NCI-H1436 treated with DMSO at 0.1 percent for 48 hours (cell line): ENCODE measurements around the gene OR6C70.
"Not testable (repeated sequence)": the region's sequence is repeated elsewhere in the genome, so short reads cannot be mapped to it uniquely, and the experiment has no call there.

ENCODE experiments used
- DNase-seq: peaks from one replicate; lab custom pipeline; 2025; lab: John Stamatoyannopoulos, UW

OR6C70 gene

DNA sequence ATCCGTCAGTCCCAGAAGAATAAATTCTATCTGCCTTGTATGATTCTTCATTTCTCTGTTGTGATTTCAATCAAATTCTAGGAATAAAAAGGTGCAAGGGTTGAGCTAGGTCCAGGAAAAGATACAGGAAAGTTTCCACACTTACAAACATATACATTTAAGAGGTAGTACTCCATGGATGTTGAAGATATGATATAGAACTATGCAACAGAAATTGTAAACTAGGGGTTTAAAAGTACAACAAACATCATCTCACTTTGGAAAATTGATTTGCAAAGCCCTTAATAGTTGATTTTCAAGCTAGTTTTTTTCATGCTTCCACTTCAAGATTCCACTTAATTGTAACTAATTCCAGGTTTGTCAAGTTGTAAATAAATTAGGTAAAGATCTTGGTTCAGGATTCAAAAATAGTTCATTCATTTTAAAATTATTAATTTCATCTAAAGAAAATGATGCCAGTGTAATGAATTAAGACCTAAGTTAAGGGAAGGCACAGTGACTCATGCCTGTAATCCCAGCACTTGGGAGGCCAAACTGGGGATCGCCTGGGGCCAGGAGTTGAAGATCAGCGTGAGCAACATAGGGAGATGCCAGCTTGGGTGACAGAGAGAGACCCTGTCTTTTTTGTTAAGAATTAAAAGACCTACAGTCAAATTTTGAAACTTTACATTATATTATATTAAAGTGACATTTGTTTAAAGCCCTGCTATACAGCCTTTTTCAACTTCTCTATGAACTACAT lies at the start of gene OR6C70:
TSS of gene OR6C70 (minus strand) at position 51 of the 742 bp plus-strand sequence. CDS start at position 51, 0 bp downstream.
- no peak for DNase-seq

DNA sequence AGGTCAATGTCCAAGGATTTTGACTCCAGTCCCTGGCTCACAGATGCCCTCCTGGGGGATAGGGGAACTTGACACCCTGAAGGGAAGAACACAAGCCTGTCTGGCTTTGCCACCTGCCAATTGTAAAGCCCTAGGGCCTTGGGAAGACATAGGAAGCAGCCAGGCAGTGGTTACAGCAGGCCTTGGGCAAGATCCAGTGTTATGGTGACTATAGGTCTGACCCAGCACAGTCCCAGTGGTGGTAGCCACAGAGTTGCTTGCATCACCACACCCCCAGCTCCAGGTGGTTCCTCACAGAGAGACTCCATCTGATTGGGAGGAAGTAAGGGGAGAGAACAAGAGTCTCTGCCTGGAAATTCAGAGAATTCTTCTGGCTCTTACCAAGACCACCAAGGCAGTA lies 46.5 kb upstream of the OR6C70 start:
- DNase-seq = no peak

DNA sequence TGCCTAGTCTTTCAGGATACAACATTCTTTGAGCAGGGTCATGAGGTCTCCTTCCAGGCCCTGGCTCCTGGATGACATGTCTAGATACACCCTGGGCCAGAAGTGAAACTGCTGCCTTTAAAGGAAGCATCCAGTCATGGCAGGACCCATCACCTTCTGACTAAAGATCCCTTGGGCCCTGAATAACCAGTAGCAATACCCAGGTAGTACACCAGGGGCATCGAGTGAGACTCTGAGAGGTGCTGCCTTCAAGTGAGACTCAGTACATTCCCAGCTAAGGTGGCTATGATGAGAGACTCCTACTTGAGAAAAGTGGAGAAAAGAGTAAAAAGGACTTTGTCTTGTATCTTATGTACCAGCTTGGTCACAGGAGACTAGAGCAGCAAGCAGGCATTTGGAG lies 45.8 kb upstream of the OR6C70 start:
- DNase-seq = no peak

DNA sequence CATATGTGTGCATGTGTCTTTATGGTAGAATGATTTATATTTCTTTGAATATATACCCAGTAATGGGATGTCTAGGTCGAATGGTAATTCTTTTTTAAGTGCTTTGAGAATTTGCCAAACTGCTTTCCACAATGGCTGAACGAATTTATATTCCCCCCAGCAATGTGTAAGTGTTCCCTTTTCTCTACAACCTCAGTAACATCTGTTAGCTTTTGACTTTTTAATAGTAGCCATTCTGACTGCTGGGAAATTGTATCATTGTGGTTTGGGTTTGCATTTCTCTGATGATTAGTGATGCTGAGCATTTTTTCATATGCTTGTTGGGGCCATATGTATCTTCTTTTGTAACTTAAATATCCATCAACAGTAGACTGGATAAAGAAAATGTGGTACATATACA lies 31.7 kb upstream of the OR6C70 start:
- DNase-seq = no peak

DNA sequence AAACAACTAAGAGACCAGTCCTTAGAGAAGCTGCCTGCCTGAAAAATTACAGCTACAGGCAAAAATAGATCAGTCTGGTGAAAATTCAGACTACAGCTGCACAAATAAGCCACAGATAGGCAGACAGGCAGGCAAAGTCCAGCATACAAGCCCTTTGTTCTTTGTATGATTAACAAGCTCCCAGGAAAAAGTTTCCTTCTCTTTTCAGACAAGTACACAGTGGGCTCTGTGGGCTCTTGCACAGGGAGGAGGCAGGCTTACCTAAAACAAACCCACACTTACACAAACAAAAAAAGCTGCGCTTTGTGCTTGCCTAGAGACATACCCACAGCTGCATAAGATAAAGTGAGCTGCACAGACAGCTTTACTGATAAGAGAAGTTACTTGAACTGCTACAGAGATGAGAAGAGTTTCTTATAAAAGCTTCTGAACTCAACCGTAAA lies 29.9 kb upstream of the OR6C70 start:
- no peak for DNase-seq

DNA sequence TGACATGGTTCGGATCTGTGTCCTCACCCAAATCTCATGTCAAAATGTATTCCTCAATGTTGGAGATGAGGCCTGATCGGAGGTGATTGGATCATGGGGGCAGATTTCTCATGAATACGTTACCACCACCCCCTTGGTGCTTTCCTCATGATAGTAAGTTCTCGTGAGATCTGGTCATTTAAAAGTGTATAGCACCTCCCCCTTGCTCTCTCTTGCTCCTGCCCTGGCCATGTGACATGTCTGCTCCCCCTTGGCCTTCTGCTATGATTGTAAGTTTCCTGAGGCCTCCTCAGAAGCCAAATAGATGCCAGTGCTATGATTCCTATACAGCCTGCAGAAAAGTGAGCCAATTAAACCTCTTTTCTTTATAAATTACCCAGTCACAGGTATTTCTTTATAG lies 29.3 kb upstream of the OR6C70 start:
- no peak for DNase-seq

DNA sequence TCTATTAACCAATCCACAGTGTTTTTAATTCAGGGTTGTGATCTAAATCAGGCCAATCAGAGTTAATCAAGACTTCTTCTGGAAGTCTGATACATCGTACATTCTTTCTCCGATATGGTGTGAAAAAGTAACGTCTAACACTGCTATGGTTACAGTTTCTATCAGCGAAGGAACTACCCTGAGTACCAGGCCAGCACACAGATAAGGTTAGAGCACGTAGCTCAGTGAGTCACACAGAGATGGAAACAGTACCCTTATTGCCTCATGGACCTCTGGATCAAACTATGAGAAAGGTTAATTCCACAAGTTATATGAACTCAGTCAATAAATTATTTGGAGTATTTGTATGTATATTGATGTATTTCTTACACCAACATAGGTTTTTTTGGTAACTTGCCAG lies 25.6 kb upstream of the OR6C70 start:
- no peak for DNase-seq

DNA sequence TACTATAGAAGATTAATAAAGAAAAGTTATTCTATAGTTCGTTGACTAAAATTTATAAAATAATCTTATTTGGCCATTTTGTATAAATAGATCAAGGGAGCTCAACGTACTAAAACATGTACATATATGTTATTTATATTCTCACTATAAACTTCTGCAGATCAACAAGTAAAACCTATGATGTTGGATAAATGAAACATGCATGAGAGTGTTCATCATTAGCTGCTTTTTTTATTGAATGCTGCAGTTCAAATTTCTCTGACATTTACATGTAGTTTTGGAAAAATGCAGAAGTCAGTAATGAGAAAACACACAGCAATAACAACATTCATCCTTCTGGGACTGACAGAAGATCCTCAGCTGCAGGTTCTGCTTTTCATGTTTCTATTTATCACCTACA lies 22.1 kb upstream of the OR6C70 start, which contains the start of gene OR6C68:
TSS of gene OR6C68 (plus strand) at position 301 of the 400 bp plus-strand sequence. CDS start at position 301, 0 bp downstream.
- no peak for DNase-seq

DNA sequence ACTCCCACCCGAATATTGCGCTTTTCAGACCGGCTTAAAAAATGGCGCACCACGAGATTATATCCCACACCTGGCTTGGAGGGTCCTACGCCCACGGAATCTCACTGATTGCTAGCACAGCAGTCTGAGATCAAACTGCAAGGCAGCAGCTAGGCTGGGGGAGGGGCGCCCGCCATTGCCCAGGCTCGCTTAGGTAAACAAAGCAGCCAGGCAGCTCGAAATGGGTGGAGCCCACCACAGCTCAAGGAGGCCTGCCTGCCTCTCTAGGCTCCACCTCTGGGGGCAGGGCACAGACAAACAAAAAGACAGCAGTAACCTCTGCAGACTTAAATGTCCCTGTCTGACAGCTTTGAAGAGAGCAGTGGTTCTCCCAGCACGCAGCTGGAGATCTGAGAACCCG lies 14.3 kb upstream of the OR6C70 start:
- DNase-seq = not testable (repeated sequence)

DNA sequence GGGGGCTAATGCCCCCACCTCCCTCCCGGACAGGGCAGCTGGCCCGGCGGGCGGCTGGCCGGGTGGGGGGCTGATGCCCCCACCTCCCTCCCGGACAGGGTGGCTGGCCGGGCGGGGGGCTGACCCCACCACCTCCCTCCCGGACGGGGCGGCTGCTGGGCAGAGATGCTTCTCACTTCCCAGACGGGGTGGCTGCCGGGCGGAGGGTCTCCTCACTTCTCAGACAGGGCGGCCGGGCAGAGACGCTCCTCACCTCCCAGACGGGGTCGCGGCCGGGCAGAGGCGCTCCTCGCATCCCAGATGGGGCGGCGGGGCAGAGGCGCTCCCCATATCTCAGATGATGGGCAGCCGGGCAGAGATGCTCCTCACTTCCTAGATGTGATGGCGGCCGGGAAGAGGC lies 9.2 kb upstream of the OR6C70 start:
- DNase-seq = not testable (repeated sequence)

DNA sequence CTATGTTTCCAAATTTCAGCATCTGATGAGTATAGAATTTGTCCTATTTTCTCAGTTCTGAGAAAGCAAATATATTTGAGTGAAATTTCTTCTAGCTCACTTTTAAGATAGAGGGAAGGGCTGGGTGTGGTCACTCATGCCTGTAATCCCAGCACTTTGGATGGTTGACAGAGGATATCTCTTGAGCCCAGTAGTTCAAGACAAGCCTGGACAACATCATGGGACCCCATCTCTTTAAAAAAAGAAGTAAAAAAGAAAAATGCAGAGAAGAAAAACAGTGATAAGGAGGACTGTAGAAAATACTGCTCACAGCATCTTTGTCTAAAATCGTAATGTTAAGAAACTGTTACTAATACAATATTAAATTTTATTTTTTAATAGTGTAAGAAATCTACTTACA lies 2.3 kb upstream of the OR6C70 start:
- no peak for DNase-seq

DNA sequence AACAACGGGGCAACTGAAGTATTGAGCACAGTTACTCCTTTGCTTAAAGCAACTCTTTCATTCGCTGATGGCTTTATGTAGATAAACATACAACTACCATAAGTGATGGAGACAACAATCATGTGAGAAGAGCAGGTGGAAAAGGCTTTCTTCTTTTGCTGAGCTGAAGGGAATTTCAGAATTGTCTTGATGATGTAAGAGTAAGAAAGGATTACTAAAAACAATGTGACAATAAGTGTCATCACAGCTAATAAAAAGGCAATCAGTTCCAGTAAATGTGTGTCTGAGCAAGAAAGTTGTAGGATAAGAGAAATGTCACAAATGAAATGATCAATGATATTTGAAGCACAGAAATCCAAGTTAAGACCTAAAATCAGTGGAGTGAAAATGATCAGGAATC lies 647 bp downstream of the OR6C70 start:
- no peak for DNase-seq

DNA sequence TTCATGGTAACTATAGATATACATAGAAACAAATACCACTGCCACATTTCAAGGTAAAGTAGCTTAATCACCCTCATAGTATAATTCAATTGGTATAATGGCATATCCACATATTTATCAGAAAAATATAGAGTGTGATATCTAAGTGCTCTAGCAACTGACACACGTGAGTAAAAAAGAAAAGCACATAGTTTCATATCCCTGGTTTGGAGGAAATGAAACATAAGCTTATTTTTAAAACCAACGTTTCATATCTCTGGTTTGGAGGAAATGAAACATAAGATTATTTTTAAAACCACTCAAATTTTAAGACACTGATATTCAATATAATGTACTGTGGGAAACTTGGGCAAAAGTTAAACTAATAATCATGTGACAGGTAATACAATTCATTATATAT lies 2.1 kb downstream of the OR6C70 start:
- no peak for DNase-seq

DNA sequence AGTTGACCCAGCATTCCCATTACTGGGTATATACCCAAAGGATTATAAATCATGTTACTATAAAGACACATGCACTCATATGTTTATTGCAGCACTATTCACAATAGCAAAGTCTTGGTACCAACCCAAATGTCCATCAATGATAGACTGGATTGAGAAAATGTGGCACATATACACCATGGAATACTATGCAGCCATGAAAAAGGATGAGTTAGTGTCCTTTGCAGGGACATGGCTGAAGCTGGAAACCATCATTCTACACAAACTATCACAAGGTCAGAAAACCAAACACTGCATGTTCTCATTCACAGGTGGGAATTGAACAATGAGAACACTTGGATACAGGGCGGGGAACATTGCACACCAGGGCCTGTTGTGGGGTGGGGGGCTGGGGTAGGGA lies 5.0 kb downstream of the OR6C70 start:
- DNase-seq = not testable (repeated sequence)

DNA sequence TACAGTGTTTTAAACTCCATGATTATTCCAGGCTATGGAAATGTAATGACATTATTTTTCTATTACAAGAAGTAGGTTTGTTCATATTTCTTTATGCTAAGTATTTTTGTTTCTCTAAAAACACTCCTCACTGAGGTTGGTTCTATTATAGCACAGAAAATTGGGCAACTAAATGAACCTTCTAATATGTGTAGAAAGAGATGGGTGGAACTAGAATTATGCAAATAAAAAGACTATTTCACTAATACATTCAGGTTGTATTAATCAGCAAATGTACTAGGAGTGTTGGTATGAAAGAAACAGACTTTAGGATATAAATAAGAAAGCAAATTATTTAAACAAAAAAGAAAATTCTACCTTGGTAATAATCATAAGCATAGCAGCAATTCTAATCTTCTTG lies 21.1 kb downstream of the OR6C70 start:
- no peak for DNase-seq

DNA sequence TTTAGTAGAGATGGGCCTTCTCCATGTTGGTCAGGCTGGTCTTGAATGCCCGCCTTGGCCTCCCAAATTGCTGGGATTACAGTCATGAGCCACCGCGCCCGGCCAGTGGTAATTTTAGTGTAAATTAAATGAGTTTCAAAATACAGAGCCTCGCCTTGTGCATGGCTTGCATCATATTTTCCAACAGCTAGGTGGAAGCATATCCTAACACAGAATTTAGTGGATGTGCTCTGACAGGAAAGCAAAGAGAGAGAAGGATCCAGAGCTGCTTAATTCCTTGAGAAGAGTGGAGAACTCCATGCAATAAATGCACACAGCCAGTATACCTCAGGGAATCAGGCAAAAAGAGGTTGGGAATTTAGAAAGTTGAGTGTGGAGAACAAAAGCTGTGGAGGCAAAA lies 23.6 kb downstream of the OR6C70 start:
- no peak for DNase-seq

DNA sequence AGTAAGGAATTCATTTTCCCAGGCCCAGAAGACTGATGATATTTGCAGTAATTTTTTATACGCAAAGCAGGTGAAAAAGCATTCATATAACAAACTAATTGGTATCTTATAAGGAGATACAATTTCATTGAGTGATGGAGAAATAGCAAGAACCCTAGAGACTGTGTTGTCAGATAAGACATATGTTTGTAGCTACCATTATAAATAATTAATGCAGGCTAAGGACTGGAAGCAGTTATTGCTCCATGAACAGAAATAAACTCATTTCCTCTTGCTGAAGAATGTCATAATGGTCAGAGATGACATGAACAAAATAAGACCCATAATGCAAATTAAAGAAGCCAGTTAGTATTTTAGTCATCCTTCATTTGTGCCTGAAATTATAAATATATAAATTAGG lies 24.6 kb downstream of the OR6C70 start:
- DNase-seq = no peak

DNA sequence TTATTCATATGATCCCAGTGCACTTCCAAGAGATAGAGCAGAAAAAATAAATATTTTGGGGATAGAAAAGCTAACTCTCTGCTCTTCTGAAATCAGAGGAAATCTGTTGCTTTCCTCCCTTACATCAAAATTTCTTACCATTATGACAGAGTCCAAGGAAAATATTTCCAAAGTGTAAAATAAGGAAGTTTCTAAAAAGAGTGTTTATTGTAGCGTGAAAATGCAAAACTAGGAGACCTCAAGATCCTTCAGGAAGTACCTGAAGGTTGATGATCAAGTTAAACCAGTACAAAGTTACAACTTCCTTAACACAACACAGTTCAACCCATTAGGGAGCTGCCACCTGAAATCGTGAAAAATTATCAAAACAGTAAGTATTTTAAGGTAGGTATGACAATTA lies 26.2 kb downstream of the OR6C70 start, which contains the start of gene OR6C2:
TSS of gene OR6C2 (plus strand) at position 301 of the 400 bp plus-strand sequence. CDS start 8,138 bp downstream, outside the sequence.
- DNase-seq = no peak

DNA sequence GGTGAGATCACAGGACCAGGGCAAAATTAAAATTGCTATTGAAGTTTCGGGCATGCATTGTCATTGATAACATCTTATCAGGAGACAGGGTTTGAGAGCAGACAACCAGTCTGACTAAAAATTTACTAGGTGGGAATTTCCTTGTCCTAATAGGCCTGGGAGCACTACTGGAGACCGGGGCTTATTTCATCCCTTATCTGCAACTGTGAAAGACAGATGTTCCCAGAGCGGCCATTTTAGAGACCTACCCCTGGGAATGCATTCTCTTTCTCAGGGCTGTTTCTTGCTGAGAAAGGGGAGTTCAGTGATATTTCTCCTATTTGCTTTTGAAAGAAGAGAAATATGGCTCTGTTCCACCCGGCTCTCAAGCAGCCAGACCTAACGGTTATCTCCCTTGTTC lies 28.7 kb downstream of the OR6C70 start:
- not testable (repeated sequence) for DNase-seq

DNA sequence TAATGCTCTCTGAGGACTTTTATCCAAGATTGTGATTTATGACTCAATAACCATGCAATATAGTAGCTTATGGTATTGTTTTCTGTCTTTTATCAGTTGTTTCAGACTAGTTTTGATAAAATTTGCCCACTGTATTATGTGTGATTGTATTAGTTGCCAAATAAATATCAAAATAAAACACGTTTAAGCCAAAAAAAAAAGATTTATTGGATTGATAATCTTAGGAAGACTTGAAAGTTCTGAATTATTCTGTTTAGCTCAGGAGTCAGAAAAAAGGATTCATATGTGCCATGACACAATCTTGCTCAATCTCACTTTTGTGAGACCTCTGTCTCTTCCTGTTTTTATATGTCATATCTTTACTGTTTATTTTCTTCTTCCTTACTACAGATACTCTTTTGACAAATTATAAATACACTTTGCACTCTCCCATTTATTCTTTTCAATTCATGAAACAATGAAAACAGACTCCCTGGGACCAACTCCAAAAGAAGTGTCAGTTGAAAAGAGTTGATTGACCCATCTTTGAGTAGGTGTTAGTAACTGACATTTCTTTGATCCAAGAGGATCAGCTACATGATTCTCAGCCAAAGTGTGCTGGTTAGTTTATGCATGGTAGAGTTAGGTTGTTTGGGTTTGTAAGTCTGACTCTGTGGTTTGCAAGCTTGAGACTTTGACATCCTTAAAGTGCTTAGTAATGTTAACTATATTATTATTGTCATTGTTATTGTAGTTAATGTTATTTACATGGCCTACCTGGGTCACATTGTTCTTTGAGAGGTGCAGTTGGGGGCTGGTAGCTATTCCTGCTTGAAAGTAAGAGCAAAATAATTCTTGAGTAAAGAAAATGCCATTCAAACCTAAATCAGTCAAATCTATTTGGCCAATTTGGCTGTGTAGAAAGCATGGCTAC lies 41.4 kb downstream of the OR6C70 start:
- no peak for DNase-seq

DNA sequence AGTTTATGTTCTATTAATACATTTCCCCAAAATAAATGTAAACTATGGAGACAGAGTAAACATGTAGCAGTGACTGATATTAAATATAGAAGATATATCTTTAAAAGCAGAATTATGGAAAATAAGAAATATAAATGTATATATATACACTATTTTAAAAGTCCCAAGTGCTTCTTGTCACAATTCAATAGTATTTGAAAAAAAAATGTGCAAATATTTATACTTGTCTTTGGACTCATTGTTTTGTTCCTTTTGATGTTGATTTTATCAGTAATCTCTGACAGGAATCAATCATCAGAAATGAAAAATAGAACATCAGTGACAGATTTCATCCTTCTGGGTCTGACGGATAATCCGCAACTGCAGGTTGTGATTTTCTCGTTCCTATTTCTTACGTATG lies 44.0 kb downstream of the OR6C70 start, which contains the start of gene OR6C76:
TSS of gene OR6C76 (plus strand) at position 301 of the 400 bp plus-strand sequence. CDS start at position 301, 0 bp downstream.
- no peak for DNase-seq

DNA sequence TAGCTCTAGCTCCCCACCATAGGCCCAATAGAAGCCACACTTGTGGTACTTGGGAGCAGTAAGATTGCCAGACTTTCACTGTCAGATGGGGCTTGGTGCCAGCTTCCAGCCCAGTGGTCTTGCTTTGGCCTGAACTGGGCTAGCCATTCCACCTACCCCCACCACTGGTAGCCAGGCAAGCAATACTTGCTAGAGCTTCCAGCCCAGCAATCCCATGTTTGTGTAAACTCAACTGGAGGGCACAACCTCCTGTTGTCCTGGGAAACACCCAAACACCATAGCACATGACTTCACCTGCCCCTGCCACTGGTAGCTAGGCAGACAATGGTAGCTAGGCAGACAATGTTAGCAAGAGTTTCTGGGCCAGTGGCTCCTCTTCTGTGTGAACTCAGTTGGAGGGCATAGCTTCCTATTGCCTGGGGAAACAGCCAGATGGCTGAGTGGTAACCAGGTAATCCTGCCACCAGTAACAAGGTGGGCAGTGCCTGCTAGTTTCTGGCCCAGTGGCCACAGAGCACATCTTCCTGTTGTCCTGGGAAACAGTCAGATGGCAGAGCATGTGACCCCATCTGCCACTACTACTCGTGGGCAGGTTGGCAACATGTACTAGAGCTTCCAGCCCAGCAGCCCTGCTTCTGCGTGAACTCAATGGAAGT lies 49.5 kb downstream of the OR6C70 start:
- no peak for DNase-seq
